K562 (cell line): ENCODE data around the gene KIAA1614. TPM values are rescaled to one million over a fixed set of nuclear protein-coding genes. Genes with fewer than 3 reads are reported as not detected.

Experiments
- GATA2 ChIP-seq: sonication (generic); formaldehyde crosslinking; IDR thresholded peaks from 2 replicates; pipeline ENCODE4 v1.4.0; 2020; ENCODE audit warnings: mild to moderate bottlenecking, missing genetic modification reagents
- SMAD4 ChIP-seq: fragments of 250-450 bp; sonication (Bioruptor Pico); conservative IDR thresholded peaks from 2 replicates; pipeline ENCODE4 v1.8.0; 2021; ENCODE audit warnings: inconsistent platforms, mild to moderate bottlenecking, moderate library complexity
- TFAM ChIP-seq: fragments of 250-450 bp; sonication (Bioruptor Pico); conservative IDR thresholded peaks from 2 replicates; pipeline ENCODE4 v1.5.0; 2021; ENCODE audit warnings: mild to moderate bottlenecking, moderate library complexity
- ZNF57 ChIP-seq: fragments of 450-650 bp; formaldehyde crosslinking; IDR thresholded peaks from 2 replicates; pipeline ENCODE4 v1.4.0; 2020; ENCODE audit warnings: mild to moderate bottlenecking, moderate library complexity
- polyA plus RNA-seq, 8 experiments: library from polyadenylated mRNA; depleted of rRNA in 4 of 8; stranded (reverse) in 5 of 8; unstranded in 3 of 8; fragments of >200 nt; fragmentation: Nextera tagmentation in 2 of 8; fragmentation: Illumina TruSeq in 1 of 8; extraction: Ambion mirVana in 2 of 8; extraction: Trizol in 1 of 8; gene quantifications; 2 replicates each; pipeline versions ENCODE4 v1.2.1 to v1.2.3, GENCODE V29; 2011 to 2014; ENCODE audit warnings: inconsistent platforms in 1 of 8, missing spikeins in 1 of 8
- total RNA-seq, 7 experiments: library from RNA; depleted of rRNA in 6 of 7; stranded (reverse); fragments of >200 nt in 6 of 7; fragmentation: Illumina TruSeq in 2 of 7; extraction: Trizol in 2 of 7; gene quantifications; 2 replicates each; pipeline versions ENCODE4 v1.2.1 to v1.2.3, GENCODE V29; 2011 to 2021; ENCODE audit warnings: low replicate concordance in 1 of 7
- TF ChIP-seq, protein P1 (sequence below): fragments of 250-450 bp; sonication (Bioruptor Pico); IDR thresholded peaks from 2 replicates; pipeline ENCODE4 v1.4.0; 2020
- TF ChIP-seq, protein P2 (sequence below), 2 experiments: fragments of 150-350 bp in 1 of 2; IDR thresholded peaks; 2 replicates each; pipeline ENCODE4 v1.6.1; 2012 to 2016; ENCODE audit warnings: low read depth in 2 of 2, low read length in 2 of 2, mild to moderate bottlenecking in 1 of 2, moderate library complexity in 1 of 2

Gene KIAA1614
- total and polyA plus RNA-seq, 9 of the 15 experiments (the other 6 are each of a cell fraction or from before 2014, with no cell fraction given): 0.01 to 1.1 (median 0.15) TPM; not detected in 1

DNA sequence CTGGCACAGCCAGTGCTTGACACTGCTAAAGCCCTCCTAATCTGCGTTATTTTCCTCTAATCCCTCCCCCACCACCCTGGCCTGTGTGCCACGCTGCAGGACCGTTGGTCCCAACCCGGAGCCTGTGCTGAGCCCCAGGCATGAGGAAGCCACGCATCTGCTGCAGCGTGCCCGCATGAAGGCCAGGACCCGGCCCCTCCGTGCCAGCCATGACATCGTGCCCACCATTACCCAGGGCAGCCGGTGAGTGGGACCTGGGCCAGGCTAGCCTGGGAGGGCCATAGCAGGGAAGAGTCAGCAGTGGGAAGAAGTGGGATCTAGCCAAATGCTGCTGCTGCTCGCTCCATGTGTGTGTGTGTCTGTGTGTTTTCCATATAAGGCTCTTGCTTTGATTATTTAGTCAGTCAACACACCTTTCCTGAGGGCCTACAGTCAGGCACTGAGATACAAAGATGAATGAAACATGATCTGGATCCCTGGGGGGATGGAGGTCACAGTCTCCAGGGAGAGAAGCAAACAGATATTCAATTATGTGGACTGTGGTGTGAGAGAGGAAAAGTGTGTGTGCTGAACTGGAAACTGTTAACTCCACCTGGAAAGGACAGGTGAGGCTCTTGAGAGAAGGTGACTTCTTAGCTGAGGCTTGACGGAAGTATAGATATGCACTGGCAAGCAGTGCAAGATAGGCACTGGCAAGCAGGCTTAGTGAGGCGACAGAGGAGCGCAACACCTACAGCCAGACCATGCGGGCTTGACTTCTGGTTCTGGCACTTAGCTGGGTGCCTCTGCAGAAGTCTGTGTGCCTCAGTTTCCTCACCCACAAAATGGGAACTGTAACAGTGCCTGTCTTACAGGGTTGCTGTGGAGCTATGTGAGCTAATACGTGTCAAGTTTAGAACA is 15.9 kb downstream of the KIAA1614 start (continued):
- TF ChIP-seq, protein P1, sequence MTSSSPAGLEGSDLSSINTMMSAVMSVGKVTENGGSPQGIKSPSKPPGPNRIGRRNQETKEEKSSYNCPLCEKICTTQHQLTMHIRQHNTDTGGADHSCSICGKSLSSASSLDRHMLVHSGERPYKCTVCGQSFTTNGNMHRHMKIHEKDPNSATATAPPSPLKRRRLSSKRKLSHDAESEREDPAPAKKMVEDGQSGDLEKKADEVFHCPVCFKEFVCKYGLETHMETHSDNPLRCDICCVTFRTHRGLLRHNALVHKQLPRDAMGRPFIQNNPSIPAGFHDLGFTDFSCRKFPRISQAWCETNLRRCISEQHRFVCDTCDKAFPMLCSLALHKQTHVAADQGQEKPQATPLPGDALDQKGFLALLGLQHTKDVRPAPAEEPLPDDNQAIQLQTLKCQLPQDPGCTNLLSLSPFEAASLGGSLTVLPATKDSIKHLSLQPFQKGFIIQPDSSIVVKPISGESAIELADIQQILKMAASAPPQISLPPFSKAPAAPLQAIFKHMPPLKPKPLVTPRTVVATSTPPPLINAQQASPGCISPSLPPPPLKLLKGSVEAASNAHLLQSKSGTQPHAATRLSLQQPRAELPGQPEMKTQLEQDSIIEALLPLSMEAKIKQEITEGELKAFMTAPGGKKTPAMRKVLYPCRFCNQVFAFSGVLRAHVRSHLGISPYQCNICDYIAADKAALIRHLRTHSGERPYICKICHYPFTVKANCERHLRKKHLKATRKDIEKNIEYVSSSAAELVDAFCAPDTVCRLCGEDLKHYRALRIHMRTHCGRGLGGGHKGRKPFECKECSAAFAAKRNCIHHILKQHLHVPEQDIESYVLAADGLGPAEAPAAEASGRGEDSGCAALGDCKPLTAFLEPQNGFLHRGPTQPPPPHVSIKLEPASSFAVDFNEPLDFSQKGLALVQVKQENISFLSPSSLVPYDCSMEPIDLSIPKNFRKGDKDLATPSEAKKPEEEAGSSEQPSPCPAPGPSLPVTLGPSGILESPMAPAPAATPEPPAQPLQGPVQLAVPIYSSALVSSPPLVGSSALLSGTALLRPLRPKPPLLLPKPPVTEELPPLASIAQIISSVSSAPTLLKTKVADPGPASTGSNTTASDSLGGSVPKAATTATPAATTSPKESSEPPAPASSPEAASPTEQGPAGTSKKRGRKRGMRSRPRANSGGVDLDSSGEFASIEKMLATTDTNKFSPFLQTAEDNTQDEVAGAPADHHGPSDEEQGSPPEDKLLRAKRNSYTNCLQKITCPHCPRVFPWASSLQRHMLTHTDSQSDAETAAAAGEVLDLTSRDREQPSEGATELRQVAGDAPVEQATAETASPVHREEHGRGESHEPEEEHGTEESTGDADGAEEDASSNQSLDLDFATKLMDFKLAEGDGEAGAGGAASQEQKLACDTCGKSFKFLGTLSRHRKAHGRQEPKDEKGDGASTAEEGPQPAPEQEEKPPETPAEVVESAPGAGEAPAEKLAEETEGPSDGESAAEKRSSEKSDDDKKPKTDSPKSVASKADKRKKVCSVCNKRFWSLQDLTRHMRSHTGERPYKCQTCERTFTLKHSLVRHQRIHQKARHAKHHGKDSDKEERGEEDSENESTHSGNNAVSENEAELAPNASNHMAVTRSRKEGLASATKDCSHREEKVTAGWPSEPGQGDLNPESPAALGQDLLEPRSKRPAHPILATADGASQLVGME (CRISPR knock-in tag): no peak
- no peak for TF ChIP-seq GATA2 (CRISPR knock-in tag)
- no peak for TF ChIP-seq TFAM (CRISPR knock-in tag)
- TF ChIP-seq, protein P2, sequence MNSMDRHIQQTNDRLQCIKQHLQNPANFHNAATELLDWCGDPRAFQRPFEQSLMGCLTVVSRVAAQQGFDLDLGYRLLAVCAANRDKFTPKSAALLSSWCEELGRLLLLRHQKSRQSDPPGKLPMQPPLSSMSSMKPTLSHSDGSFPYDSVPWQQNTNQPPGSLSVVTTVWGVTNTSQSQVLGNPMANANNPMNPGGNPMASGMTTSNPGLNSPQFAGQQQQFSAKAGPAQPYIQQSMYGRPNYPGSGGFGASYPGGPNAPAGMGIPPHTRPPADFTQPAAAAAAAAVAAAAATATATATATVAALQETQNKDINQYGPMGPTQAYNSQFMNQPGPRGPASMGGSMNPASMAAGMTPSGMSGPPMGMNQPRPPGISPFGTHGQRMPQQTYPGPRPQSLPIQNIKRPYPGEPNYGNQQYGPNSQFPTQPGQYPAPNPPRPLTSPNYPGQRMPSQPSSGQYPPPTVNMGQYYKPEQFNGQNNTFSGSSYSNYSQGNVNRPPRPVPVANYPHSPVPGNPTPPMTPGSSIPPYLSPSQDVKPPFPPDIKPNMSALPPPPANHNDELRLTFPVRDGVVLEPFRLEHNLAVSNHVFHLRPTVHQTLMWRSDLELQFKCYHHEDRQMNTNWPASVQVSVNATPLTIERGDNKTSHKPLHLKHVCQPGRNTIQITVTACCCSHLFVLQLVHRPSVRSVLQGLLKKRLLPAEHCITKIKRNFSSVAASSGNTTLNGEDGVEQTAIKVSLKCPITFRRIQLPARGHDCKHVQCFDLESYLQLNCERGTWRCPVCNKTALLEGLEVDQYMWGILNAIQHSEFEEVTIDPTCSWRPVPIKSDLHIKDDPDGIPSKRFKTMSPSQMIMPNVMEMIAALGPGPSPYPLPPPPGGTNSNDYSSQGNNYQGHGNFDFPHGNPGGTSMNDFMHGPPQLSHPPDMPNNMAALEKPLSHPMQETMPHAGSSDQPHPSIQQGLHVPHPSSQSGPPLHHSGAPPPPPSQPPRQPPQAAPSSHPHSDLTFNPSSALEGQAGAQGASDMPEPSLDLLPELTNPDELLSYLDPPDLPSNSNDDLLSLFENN (IDR thresholded peaks at IDR 0.05; ENCODE audit: low read depth in 2 of 2, low read length in 2 of 2): no peak
- no peak for TF ChIP-seq ZNF57 (CRISPR knock-in tag)
- no peak for TF ChIP-seq SMAD4 (CRISPR knock-in tag)
